C4-2B (cell line): ENCODE results near the gene ZNF804B.

Source experiments
- CTCF ChIP-seq: fragments of 450-650 bp; conservative IDR thresholded peaks from 2 replicates; pipeline ENCODE4 v1.5.1; 2017; ENCODE audit warnings: mild to moderate bottlenecking
- ZFX ChIP-seq: fragments of 450-650 bp; IDR thresholded peaks from 2 replicates; pipeline ENCODE4 v1.6.1; 2017

DNA sequence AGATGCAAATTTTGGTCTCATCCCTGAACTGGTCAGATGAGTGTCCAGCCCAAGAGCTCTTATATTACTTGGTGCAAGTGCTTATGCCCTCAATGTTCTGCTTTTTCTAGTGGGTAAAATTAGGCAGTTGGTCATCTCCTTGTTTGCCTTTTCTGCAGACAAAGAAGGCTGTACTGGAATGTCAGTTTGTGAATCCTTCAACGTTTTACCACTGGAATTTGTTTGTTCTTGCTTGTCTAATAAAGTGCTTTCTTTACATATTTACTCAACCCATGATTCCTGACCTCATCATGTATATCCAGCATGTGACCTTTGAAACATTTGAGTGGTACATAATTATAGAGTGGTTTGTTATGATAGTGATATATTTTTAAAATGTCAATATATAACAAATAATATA lies 268.3 kb downstream of the ZNF804B start:
- TF ChIP-seq ZFX, result no peak
- no peak for TF ChIP-seq CTCF
